NT2/D1 (cell line): Measurements from ENCODE around the gene RNF212.
A peak's percentile ranks its signal among the peaks of the same experiment; 100 is the strongest.

Experiments
- DNase-seq: peaks from one replicate; pipeline ENCODE4 v3.0.0-alpha.2; 2011; ENCODE audit warnings: low read depth, low spot score
- H3K27me3 ChIP-seq: 2 replicates; pipeline ENCODE4 v1.6.0; 2011; ENCODE audit warnings: mild to moderate bottlenecking; ENCODE audit not compliant: insufficient read length, insufficient read depth
- H3K36me3 ChIP-seq: 2 replicates; pipeline ENCODE4 v1.6.1; 2011; ENCODE audit warnings: mild to moderate bottlenecking, low read length, mixed read lengths; ENCODE audit not compliant: insufficient read depth, insufficient read length
- H3K4me1 ChIP-seq: 2 replicates; pipeline ENCODE4 v1.5.1; 2011; ENCODE audit not compliant: insufficient read depth, insufficient read length
- H3K4me3 ChIP-seq: 2 replicates; pipeline ENCODE4 v1.5.1; 2011; ENCODE audit warnings: low read depth; ENCODE audit not compliant: insufficient read length
- H3K9ac ChIP-seq: 2 replicates; pipeline ENCODE4 v1.6.0; 2011; ENCODE audit warnings: low read depth; ENCODE audit not compliant: insufficient read length
- H3K9me3 ChIP-seq: 2 replicates; pipeline ENCODE4 v1.5.1; 2011; ENCODE audit warnings: mild to moderate bottlenecking, low read length; ENCODE audit not compliant: insufficient read depth
- SUZ12 ChIP-seq: IDR thresholded peaks from 2 replicates; pipeline ENCODE4 v1.6.1; 2011; ENCODE audit not compliant: insufficient read length, insufficient read depth; ENCODE audit errors: extremely low read depth
- YY1 ChIP-seq: IDR thresholded peaks from 2 replicates; pipeline ENCODE4 v1.6.1; 2011; ENCODE audit not compliant: insufficient read length, insufficient read depth
- ZNF274 ChIP-seq: IDR thresholded peaks from 2 replicates; pipeline ENCODE4 v1.6.1; 2011; ENCODE audit warnings: mild to moderate bottlenecking, low read depth, low read length

Gene RNF212

DNA sequence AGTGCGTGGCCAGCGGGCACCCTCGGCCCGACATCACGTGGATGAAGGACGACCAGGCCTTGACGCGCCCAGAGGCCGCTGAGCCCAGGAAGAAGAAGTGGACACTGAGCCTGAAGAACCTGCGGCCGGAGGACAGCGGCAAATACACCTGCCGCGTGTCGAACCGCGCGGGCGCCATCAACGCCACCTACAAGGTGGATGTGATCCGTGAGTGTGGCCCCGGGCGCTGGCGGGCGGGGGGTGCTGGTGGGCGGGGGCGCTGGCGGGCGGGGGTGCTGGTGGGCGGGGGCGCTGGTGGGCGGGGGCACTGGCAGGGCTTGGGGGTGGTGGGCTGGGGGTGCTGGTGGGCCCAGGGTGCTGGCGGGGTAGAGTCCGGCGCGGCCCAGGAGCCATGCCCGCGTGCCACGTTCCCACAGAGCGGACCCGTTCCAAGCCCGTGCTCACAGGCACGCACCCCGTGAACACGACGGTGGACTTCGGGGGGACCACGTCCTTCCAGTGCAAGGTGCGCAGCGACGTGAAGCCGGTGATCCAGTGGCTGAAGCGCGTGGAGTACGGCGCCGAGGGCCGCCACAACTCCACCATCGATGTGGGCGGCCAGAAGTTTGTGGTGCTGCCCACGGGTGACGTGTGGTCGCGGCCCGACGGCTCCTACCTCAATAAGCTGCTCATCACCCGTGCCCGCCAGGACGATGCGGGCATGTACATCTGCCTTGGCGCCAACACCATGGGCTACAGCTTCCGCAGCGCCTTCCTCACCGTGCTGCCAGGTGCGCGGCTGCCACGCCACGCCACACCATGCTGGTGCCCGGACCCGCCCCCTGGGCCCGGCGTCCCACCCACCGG lies 89.2 kb downstream of the RNF212 start:
- peaks cover 26% of the 10 kb centered on the region for H3K36me3 ChIP-seq
- peaks cover 30% of the 10 kb centered on the region for H3K4me1 ChIP-seq
- TF ChIP-seq ZNF274 (no peak), YY1 (no peak), SUZ12 (no peak)
- no peak overlapping the region for H3K4me3 ChIP-seq
- DNase-seq: no peak
- H3K9me3 ChIP-seq: no peaks in the 10 kb centered on the region
- H3K27me3 ChIP-seq: peaks cover 27% of the 10 kb centered on the region
- no peak overlapping the region for H3K9ac ChIP-seq

DNA sequence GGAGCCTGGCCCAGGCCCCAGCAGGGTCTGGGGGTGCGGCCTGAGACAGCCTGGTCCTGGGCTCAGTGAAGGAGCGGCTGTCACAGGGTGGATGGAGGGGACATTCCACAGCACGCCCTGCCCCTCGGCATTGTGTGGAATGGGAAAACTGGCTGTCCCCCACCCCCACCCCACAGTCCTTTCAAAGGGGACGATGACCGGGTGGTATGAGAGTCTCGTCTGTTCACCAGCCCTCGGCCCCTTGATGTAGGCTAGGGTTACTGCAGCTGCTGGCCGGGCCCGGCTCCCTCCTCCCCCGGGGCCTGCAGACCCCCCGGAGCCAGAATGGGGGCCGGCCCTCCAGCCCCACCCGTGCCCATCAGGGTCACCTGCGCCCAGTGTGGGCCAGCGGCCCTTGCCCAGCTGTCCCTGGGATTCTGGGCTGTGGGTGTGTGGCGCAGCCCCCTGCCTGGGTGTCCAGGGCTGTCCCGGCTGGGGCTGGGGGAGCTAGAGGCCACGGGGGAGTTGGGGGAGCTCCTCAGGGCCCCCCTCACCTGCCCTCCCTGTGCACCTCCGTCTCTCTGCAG lies 90.2 kb downstream of the RNF212 start:
- no peaks in the 10 kb centered on the region for H3K9me3 ChIP-seq
- no peak for DNase-seq
- H3K36me3 ChIP-seq: peaks cover 26% of the 10 kb centered on the region
- no peak for TF ChIP-seq YY1
- TF ChIP-seq SUZ12: no peak
- no peak for TF ChIP-seq ZNF274
- peaks cover 38% of the 10 kb centered on the region for H3K4me1 ChIP-seq
- no peak overlapping the region for H3K4me3 ChIP-seq
- no peak overlapping the region for H3K9ac ChIP-seq
- H3K27me3 ChIP-seq: peaks cover 33% of the 10 kb centered on the region

DNA sequence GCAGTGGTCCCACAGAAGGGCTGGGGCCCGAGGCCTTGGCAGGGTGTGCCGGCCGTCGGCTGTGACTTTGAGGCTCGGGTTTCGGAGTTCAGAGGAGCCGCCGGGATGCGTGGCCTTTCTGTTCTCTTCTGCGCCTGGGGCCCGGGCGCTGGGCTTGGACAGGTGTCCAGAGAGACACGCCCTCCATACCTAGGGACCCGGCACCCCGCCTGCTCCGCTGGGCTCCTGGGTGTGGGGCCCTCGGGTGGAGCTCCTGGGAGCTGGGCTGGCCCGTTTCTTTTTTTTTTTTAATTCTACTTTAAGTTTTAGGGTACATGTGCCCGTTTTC lies 90.7 kb downstream of the RNF212 start:
- Histone ChIP-seq H3K36me3 (peaks cover 26% of the 10 kb centered on the region), H3K9ac (no peak overlapping the region), H3K4me1 (peaks cover 37% of the 10 kb centered on the region), H3K4me3 (no peak overlapping the region), H3K9me3 (no peaks in the 10 kb centered on the region), H3K27me3 (peaks cover 37% of the 10 kb centered on the region)
- TF ChIP-seq ZNF274 (no peak), SUZ12 (no peak), YY1 (no peak)
- DNase-seq: no peak

DNA sequence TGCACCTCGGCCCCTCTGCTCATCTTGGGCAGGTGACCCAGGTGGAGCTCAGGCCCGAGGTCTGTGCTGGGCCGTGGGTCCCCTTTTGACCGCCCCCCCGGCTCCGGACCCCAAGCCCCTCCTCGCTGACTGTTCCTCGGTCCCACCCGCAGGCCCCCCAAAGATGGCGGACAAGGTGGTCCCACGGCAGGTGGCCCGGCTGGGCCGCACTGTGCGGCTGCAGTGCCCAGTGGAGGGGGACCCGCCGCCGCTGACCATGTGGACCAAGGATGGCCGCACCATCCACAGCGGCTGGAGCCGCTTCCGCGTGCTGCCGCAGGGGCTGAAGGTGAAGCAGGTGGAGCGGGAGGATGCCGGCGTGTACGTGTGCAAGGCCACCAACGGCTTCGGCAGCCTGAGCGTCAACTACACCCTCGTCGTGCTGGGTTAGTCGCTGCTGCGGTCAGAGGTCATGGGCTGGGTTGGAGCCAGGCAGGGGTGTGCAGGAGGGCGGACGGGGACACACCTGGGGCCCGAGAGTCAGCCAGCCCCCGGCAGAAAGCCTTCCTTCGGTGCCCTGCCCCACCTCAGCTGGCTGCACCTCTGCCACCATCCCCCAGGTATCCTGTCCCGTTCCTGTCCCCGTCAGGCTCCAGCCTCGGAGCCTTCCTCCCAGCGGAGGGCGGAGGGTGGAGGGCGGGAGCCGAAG lies 91.2 kb downstream of the RNF212 start:
- Histone ChIP-seq H3K36me3 (peaks cover 26% of the 10 kb centered on the region), H3K4me1 (peaks cover 35% of the 10 kb centered on the region), H3K9me3 (no peaks in the 10 kb centered on the region), H3K9ac (peak overlapping the region; percentile 8), H3K4me3 (no peak overlapping the region), H3K27me3 (peaks cover 42% of the 10 kb centered on the region)
- no peak for DNase-seq
- no peak for TF ChIP-seq SUZ12
- TF ChIP-seq YY1: no peak
- no peak for TF ChIP-seq ZNF274
